Astrocyte of the hippocampus (primary cell): ENCODE data around the gene IRX4.

Experiments used
- DNase-seq: peaks from one replicate; pipeline ENCODE4 v3.0.0; 2011; ENCODE audit warnings: low read depth, low spot score

The IRX4 gene

DNA sequence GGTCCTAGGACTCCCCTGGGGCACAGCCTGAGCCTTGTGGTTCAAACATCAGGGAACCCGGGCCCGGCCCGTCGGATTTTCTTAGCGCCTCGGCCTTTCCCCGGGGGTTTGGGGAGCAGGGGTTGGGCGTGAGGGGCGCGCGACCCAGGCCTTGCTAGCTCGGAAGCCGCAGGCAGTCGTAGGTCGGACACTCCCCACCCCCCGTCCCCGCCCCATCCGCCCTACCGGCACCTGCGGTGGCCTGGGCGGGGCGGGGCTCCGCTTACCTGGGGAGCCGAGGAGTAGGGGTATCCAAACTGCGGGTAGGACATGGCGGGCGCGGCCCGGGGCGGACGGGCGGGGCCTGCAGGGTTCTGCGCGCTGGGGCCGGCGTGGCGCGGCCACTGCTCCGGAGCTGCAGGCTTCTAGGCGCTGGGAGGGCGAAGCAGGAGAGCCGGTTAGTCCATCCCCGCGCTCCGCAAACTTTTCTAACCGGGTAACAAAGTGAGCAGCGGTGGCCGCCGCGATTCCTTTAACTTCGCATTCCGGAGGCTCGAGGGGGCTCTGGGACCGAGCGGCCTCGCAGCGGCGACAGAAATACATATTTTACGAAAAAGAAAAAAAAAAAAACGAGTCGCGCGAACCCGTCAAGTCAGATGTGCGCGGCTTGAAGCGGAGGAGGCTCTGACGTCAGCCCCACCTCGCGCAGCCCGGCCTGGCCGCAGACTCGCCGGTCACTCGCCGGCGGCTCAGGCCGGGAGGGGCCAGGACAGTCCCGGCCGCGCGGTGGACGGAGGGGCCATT, at the start of gene IRX4:
Gene IRX4 (minus strand): TSS at position 589 of the 783 bp plus-strand sequence. CDS start 278 bp downstream, at position 311.
- peak; percentile 37 for DNase-seq

DNA sequence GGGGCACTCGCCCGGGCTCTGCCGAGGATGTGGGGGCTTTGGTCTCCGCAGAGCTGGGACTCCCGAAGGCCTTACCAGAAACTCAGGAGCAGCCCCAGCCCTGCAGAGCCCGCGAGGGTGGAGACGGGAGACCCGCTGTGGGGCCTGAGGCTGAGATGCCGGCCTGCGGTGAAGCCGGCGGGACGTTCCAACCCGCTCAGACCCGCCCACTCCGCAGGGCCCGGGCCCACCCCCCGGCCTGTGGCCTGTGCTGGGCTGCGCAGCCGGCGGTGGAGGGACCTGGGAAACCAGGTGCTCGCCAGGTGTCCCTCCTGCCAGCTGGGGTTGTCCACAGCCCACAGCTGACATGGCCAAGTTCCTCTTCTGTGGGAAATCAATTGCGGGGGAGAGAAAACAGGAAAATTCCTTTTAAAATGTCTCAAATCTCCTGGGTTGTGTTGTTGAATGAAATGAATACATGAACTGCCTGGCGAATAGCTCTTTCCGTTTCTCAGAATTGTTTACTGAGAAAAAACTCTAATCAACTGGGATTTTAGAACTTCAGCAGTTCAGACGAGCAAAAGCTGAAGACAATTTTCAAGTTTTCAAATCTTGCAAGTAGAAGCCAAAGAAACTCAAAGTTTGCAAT, 49.0 kb upstream of the IRX4 start:
- DNase-seq: no peak

DNA sequence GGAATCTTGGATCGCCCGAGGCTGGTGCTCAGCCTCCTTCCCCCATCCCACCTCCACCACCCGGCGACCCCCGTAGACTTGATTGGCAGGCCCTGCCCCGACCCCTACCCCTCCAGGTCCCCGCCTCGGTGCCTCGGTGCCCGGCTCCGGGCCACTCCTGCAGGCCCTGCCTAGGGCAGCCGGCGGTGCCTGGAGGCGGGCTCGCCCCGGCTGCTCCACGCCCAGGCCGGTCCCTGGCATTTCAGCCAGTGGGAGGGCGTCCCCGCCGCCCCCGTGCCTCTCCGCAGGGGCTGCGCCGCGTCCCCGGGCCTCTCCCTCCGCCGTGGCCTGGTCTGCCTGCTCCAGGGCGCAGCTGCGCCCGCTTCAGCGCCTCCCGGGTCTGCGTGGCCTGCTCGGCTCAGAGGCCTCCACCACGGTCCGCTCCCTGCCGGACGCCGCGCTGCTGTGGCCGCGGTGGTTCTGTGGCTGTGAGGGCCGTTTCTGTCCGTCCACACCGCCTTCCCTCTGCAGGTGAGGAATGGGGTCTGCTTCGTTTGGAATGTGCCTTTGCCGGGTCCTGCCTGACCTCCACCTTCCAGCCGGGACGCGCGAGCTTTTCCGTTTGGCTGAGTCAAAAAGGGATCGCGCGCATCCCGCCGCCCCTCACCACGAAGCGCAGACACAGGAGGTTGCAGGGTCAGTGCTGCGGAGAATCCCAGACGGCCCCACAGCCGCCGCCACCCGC, 48.3 kb upstream of the IRX4 start:
- peak; percentile 37 for DNase-seq

- no peak for DNase-seq
Measured at GRCh38 chr5:1930501-1930879, 47.8 kb upstream of the IRX4 start.

DNA sequence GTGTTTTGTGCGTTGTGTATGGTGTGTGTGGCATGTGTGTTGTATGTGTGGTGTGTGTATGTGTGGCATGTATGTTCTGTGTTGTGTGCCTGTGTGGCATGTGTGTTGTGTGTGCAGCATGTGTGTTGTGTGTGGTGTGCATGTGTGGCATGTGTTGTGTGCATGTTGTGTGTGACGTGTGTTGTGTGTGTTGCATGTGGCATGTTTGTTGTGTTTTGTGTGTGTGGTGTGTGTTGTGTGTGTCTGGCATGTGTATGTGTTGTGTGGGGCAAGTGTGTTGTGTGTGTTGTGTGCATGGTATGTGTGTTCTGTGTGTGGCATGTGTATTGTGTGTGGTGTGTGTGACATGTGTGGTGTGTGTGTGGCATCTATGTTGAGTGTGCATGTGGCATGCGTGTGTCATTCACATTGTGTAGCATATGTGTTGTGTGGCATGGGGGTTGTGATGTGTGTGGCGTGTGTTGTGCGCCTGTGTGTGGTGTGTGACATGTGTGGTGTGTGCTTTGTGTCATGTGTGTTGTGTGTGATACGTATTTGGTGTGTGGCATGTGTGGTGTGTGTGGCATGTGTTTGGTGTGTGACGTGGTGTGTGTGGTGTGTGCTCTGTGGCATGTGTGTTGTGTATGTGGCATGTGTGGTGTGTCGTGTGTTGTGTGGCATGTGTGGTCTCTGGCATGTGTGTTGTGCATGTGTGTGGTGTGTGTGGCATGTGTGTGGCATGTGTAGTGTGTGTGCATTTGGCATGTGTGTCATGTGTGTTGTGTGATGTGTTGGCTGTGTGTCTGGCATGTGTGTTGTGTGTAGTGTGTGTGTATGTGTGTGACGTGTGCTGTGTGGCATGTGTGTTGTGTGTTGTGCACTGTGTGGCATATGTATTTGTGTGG, 46.6 kb upstream of the IRX4 start:
- no peak for DNase-seq

- DNase-seq: no peak
Measured at GRCh38 chr5:1926471-1927341, 44.0 kb upstream of the IRX4 start.

DNA sequence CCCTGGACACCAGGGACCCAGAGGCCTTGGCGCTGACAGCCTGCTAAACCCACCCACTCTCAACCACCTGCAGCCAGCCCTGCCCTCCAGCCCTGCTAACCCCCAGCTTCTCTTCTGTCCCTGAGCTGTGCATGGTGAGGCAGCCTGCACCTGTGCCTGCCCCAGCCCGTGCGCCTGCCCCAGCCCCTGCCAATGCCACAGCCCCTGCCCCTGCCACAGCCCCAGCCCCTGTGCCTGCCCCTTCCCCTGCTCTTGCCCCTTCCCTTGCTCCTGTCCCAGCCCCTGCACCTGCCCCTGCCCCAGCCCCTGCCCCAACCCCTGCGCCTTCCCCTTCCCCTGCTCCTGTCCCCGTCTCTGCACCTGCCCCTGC, 43.3 kb upstream of the IRX4 start:
- DNase-seq: no peak

DNA sequence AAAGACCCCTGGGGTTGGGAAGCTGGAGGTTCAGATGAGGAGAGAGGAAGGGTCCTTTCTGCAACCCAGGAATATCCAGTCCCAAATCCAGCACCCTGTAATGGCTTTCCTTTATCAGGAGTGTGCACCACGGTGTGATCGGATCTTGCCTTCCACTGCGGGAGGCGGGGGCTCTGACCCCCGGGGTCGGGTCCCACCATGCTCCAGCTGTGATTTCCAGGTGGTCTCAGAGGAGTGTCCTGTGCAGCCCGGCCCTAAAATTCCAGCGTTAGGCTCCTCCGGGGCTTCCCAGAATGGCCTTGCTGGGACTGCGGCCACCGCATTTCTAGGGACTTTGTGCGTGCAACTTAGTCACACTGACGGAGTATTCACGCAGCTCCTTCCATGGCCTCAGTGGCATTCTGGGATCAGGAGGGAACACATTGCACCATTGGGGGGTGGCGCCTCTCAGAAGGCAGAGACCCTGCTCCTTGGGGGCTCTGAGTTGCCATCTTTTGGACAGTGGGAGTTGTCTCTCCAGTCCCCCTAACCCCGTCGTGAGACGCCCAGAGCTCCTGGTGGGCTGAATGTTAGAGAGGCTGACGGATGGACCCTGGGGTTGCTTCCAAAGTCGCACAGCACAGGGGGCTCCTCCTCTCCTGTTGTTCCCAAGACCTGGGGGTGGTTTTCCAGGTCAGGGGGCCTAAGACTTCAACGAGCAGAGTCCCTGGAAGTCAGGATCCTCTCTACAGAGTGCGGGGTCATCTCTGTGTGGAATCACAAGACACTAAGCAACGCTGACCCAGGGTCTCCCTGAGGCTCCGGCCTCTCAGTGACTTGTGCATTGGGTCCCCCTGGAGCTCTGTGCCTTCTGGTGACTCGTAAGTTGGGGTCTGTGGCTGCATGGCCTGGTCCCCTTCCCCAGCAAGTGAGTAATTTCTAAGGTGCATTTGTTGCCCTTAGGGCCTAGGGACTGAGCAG, 42.7 kb upstream of the IRX4 start:
- no peak for DNase-seq

DNA sequence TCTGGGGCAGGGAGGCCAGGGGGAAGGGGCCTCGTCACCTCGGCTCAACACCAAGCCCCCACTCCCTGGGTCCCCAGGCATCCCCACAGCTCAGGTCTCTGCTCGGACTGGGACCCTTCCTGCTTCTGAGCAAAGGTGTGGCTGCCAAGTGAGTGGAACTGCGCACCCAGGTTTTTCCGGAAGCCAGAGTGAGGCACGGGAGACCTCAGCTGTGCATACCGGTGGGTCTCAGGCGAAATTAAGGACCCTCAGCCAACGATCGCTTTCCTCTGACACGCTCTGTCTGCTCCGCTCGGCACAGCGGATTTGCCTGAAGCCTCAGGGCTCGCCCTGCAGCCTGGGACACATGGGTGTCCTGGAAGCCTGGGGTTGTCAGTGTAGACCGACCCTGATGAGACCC, 41.0 kb upstream of the IRX4 start:
- DNase-seq: no peak

DNA sequence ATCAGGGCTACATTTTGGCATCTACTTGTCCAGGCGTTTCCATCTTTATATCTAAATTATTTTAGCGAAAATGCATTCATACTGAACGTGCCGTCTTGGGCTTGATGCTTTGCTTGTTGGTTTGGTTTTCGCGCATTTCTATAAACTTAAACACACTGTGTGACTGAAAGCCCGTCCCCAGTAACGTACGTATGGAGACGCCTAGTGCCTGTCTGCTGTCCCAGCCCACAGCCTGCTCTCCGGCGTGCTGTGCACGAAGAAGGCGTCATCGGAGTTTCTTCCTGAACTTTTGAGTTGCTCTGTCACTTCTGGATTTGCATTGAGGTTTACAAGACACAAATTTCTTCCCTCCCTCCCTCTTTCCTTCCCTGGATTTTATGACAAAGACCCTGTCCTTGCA, 40.6 kb upstream of the IRX4 start:
- no peak for DNase-seq

DNA sequence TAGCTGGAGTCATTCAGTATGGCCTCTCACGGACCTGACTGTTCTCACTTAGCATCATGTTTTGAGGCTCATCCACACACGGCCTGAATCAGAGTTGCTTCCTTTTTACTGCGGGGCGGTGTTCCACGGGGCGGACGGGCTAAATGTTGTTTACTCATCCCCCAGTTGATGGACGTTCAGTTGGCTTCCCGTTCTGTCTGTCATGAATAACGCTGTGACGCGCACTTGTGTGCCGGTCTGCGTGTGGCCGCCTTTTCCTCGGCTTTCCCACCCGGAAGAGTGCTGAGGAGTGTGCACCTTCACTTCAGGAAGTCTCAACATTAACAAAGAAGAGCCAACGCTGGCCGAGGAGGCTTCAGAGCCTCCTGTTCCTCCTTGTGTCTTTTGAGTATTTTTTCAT, 39.0 kb upstream of the IRX4 start:
- no peak for DNase-seq

- no peak for DNase-seq
Measured at GRCh38 chr5:1919750-1920149, 37.0 kb upstream of the IRX4 start.

DNA sequence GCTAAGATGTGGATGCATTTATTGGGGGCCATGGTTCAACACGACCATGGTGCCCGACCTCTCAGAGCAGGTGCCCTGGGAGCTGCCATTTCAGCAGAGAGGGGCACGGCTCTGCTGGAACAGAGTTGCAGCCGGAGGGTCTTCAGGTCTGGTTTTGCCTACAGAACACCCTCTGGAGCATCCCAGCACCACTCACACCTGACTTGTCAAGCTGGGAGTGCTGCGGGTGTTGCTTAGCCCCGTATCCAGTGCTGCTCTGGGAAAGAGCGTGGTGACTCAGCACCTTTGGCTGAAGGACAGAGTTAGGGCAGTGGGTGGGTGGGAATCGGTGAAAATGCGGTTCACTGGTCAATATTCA, 36.5 kb upstream of the IRX4 start:
- DNase-seq: no peak

DNA sequence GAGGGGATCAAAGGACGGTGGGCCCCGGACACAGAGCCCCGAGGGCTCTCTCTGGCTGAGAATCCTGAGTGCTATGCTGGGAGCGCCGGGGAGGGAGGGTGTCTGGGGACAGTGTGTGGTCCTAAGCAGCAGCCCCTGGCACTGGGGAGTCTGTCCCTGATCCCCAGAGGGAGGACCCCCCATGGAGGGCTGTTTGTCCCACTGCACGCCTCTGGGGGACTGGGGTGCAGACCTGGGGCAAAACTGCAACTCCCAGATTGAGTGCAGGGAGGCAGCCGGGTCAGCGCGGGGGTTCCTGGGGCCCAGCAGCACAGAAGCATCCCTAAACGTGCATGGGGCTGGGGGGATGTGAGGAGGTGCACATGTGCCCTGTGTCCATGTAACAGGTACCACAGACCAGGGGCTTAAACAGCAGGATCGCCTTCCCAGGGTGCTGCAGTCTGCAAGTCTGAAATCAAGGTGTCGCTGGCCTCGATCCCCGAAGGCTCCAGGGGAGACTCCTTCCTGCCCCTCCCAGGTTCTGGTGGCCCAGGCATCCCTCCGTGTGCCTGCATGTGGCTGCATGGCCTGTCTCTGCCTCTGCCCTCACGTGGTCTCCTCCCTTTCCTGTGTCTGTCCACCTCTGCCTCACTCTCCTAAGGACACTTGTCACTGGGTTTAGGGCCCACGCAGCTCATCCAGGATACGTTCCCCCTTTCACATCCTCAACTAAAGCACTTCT, 35.9 kb upstream of the IRX4 start:
- DNase-seq: no peak

- no peak for DNase-seq
Measured at GRCh38 chr5:1917830-1918487, 35.2 kb upstream of the IRX4 start.

GRCh38 chr5:1916041-1917001, 33.6 kb upstream of the IRX4 start:
- DNase-seq: no peak

DNA sequence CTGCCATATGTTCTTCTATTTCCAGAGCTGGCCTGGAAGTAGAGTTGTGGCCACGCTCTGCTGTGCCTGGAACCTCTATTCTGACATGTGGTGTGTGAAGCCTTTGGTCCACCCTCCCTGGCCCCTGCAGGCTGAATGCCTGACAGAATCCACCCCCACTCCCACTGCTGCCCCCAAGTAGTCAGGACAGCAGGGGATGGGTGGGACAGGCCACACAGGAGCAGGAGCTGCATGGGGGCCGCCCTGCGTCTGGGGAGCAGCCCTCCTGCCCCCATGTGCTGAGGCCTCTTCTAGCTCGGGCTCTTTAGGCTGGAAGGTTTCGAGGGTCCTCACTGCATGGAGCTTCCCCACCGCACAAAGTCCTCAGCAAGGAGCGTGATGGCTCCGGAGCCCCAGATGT, 32.6 kb upstream of the IRX4 start:
- DNase-seq: no peak
